Hematopoietic multipotent progenitor cell treated with erythropoietin and hydrocortisone succinate and interleukin-3 and kit ligand, for 6 days (in vitro differentiated cells): Measurements from ENCODE around the gene INPP5E.
A peak's percentile ranks its signal among the peaks of the same experiment; 100 is the strongest.

Source experiments
- DNase-seq: peaks from one replicate; pipeline ENCODE4 v3.0.0-alpha.2; 2015

INPP5E gene

DNA sequence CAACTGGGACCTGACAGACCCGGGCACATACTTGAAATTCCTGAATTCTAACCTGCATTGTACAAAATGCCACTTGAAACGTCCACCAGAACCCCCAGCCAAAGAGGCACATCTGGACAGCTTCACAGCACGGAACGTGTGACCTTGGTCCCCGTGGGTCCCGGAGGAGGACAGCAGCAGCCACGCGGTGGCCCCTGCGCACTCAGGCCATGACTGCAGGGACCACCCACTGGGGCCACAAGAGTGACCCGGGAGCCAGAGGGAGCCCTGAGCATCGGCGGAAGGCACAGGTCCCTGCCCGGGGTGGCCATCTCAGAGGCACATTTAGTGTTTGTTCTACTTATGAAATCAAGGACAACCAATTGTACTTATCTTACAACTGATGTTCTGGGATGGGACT lies 37.6 kb downstream of the INPP5E start:
- DNase-seq: no peak

DNA sequence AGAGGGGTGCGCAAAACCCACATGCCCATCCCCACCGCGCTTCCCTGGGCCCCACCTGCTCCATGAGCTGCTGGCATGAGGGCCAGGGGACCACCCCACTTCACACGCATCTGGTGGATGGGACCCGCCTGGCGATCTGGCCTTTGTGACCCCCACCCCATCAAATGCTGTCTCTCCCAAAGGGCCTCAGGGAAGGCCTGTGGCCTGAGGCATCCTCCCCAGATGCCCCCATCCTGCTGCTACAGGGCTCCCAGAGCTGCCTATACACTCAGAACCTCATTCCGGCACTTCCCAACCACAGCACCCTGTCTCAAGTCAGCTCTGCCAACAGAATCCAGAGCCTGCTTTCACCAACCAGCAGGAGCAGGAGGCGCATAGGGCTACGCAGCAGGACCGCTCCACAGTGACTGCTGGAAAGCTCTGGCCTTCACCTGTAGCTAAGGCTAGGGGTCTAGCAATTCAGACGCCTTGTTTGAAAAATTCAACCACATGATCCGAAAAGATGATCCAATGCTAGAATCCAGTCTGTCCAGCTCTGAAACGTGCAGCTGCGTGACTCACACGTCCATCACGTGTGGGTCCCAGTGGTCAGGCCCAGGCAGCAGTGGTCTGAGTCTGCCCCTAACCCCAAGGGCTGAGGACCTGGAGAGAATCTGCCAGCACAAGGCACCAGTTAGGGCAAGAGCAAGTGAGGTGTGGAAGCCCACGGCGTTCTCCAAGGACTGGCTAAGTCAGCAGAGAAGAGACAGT lies 38.3 kb downstream of the INPP5E start:
- DNase-seq: no peak

DNA sequence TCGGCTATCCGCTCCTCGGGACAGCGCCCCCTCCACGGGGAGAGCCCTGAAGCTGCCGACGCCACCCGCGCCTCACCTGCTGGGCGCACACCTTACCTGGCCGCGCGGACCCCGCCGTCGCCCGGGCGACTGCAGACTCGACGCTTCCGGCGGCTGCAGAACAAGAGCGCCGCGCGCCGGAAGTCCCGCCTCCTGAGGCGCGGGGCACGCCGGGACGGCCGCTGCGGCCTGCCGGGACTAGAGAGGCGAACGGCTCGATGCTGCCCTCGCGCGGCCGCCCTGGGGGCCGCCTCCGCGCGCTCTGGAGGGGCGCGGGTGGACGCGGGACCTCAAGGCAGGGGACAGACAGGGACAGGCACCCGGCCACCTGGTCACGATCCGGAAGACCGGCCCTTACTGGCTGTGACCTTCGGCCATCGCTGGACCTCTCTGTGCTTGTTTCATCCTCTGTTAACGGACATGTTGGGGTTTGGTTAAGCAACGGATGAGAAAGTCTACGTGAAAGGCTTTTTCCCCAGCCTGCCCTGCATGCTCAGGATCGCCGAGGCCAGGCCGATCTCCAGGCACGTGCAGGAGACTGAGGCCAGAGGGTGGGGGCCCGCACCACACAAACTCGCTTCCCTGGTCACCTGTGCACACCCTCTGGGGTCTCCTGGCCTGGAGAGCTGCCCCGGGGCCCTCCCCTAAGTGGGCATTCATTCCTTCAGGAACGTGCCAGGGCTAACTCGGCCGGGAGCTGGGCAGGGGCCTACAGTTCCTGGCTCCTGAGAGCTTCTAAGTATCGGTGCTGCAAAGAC lies 39.4 kb downstream of the INPP5E start, which contains the start of gene SNAPC4:
Gene SNAPC4 (minus strand): TSS at position 133 of the 797 bp plus-strand sequence. CDS start 1,742 bp downstream, outside the sequence.
- peak; percentile 92 for DNase-seq

DNA sequence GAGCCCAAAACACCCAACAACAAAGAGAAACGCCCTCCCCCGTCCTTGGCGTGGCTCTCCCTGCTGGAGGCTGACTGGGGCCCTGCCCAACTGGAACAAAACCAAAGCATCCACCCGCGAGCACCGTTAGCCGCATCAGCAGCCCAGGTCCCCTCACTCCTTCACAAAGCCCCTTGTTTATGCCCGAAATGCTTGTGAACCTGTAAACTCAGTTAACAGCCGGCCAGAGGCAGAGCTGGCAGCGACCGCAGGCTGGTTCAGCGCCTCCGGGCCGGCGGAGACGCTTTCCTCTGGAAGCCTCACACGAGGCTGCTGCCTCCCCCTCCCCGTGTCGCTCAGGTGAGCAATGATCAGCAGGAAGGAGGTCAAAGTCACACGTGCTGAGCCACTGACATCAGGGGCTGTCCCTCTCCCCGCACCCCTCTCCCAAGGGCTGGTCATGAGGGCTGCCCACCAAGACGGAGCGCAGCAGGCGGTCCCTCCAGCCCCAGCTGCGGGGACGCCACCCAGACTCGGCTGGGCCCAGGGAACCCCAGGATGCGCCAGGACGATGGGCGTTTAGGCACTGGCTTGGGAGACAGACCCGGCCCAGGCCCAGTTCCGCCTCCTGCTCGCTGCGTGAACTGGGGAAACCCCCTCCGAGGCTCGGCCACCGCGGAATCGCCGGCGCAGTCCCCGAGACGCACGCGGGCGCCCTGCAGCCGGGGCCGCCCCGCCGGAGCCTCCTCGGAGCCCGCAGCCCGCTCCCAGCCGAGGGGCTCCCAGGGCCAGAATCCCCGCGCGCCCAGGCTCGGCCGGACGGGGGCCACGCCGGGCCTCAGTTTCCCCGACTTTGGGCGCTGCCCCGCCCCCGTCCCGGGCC lies 40.2 kb downstream of the INPP5E start:
- DNase-seq: peak; percentile 73

DNA sequence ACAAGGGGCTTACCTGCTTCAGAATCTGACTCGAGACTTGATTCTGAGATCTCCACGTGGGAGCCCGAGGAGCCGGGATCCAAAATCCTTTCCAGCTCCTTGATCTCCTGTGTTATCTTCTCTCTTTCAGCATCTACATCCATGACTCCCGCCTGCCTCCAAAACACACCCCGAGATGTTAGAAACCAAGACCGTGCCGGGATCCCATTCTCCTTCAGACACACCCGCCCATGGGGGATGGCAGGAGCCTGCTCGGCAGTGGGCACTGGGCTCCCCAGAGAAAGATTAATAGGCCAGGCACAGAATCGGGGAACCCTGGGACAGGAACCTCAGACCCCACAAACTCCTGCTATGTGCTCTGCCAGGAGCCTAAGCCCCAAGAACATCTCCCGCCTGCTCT lies 41.4 kb downstream of the INPP5E start:
- DNase-seq: no peak

DNA sequence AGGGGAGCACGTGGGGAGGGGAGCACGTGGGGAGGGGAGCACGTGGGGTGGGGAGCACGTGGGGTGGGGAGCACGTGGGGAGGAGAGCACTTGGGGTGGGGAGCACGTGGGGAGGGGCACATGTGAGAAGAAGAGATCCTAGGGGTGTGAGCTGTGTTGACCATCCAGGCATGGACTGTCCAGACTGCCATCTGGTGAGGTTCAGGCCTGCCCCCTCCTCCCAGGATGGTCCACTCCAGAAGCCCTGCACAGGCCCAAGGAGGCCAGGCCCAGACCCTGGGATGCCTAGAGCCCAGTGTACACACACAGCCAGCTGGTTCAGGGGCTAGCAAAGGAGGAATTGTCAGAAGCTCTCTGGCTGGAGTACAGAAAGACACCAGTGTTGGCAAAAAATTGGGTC lies 42.0 kb downstream of the INPP5E start:
- DNase-seq: no peak

DNA sequence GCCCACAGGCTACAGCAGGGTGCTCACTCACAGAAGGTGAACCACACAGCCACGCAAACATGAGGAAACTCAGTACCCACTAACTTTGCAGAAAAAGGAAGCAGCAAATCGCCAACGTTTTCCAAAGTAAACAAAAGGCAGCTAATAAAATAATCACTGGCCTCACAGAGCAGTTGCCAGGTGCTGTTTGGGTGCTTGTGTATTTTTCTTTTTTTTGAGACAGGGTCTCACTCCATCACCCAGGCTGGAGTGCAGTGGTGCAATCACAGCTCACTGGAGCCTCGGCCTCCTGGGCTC lies 43.5 kb downstream of the INPP5E start:
- DNase-seq: no peak

DNA sequence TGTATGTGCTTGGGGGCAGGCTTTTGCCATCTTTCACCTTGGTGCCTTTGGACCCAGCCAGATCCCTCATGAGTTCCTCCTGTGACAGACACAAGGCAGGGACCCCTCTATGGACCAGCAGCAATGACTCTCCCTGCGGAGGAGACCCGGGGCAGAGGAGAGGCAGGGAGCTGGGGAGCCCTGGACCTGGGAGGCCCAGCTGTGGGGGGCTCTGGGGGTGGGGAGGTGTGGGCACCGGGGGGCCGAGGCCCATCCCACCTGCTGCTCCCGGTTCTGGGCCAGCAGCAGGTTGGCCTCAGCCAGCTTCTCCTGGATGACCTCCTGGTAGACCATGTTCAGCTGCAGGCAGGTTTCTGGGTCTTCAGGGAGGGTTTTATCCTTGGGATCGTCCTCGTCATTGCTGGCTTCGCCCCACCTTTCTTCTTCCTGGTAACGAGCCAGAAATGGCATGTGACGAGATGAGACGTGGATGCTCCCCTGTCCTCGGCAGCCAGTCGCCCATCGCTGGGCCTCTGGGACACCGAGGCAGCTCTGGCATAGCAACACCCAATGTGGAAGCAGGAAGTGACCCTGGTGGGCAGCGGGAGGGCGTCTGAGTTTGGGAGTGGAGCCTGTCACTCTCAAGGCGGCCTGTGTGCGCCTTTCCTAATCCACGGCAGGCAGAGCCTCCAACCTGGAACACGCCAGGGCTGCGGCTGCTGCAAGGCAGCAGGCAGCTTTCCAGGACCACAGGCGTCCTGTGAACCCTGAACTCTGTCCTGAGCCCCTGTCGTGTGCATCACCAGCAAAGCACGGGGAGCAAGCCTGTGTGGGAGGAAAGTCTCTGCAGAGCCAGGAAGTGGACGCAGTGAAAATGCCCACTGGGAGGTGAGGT lies 44.1 kb downstream of the INPP5E start:
- DNase-seq: no peak

DNA sequence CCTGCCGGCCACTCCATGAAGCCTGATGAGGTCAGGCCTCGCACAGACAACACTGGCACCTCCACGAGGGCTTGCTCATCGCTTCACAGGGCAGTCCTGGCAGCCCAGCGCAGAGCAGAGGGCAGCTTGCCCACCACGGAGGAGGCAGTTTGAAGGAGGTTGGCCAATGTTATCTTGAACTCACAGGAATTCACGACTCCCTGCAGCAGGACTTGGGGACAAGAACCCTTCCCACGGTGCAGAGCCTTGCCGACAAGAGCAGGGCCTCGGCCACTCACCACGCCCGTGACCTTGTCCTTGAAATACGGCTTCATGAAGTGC lies 44.7 kb downstream of the INPP5E start:
- no peak for DNase-seq

DNA sequence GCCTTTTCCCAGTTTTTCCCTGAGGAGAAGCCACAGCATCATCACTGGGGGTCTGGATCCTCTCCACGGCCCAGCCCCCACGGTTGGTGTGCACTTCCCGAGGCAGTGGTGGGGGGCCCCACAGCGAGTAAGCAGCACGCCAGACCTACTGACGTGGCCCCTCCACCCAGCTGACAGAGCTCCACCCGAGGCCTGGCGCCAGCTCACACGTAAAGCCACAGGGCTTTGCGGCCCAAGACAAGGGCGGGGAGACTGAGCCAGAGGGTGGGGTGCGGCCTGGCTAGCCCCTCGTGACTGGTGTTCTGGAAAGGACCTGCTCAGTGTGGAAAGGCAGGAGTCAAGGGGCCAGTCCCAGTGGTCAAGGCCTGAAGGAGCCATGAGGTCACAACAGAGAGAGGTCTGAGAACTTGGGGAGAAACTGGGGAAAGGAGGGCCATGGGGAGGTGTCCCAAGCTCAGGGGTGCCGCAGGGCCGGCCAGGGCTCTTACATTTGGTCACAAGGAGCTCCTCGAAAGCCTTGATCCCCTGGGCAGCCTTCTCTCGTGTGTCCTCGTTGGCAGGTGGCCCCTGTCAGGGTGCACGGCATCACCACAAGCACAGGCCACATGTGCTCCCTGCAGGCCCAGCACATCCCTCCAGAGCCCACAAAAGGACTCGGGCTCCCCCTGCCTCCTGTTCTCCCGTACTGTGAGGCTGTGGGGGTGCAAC lies 45.2 kb downstream of the INPP5E start:
- peak; percentile 46 for DNase-seq

DNA sequence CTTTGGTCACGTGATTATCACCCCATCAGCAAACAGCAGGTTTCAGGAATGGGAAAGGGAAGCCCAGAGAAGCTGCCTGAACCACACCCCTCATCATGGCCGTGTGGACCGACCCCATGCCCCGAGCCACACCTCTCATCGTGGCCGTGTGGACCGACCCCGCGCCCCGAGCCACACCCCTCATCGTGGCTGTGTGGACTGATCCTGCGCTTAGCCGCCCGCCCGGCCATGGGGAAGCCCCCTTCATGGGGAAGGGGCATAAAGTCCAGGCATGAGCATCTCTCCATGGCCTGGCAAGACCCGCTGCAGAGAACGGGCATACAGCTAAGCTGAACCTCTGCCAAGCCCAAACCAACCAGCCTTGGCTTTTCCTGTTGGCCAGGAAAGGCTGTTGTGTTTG lies 46.1 kb downstream of the INPP5E start:
- no peak for DNase-seq

DNA sequence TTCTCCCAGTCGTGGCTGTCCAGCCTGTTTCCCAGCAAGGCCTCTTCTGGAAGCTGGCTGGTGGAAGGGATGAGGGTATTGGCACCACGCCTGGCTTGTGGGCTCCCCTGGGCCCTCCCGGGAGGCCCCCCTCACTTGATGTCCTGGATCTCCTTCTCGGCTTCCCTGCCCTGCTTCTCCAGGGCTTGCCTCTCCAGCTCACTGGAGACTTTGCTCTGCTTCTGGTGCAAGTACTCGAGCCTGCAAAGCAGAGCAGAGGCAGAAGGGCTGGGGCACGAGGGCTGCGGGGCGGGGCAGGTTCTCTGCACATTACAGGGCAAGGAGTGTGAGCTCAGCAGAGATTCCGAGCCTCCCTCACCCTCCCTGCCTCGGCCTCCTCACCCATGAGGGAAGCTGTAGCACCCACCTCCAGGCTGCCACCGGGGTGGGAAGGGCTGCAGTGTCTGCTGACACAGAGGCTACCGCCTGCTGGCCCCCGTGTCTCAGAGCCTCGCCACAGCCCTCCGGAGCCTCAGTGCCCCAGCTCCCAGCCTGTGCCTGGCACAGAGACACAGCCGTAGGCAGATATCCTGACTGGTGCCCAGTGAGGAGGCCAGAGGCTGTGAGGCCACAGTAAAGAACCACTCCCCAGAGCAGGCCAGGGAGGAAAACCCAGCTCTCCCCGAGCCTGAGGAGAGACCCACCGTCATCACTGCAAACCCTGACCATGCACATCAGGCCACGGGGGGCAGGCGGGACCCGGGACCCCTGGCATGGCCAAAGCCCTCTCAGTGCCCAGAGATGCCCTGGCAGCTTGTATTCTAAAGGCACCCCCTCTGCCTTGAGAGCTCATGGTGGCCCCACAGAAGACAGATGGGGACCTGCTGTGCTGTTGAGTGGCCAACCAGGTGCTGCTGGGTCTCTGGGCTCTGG lies 46.9 kb downstream of the INPP5E start:
- no peak for DNase-seq

DNA sequence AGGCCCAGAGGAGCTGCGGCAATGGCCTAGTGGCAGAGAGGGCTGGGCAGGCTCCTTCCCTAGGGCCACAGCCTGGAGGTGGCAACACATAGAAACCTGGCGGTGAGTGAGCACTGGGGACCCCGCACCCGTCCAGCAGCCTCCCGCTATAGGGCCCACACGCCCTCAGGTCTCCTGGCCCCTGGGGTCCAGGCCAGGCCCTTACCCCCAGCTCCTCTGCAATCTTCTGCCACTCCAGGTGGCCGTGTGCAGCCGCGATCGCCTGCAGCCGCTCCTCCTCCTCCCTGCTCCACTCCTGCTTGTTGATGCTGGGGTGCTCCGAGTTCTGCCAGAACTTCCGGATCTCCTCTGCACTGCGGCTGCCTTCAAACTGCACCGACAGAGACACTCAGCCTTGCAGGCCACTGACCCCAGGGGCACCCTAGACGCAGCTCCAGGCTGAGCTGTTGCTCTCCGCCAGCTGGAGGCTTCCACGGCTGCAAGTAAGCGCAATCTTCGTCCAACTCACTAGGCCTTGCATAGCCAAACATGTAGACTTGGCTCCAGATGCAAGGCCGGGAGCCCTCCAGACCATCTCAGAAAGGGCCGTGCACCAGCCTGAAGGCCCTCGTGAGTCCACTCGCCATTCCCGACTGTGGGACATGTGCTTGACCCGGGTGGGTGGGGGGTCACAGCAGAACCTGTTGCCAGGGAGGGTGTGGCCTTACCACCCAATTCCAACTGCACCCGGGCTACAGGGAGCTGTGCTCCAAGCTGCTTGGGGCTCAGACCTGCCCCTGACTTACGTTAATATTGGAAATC lies 47.7 kb downstream of the INPP5E start:
- DNase-seq: no peak

DNA sequence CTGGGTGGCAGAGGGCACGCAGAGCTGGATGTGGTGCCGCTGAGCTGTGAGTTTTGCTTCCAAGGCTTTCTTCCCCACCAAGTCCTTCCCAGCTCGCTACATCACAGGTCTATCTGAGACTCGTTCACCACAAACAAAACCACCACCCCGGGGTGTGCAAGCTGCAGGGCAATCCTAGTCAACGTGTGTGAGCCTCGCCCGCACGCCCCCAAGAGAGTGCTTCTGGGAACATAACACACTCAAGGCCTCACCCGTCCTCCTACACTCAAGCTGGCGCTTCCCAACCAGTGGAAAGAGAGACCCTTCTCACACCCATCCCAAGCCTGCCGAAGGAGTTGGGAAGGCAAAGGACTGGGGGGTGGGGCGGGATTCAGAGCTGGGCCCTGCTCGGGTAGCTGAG lies 50.2 kb downstream of the INPP5E start:
- peak; percentile 80 for DNase-seq

DNA sequence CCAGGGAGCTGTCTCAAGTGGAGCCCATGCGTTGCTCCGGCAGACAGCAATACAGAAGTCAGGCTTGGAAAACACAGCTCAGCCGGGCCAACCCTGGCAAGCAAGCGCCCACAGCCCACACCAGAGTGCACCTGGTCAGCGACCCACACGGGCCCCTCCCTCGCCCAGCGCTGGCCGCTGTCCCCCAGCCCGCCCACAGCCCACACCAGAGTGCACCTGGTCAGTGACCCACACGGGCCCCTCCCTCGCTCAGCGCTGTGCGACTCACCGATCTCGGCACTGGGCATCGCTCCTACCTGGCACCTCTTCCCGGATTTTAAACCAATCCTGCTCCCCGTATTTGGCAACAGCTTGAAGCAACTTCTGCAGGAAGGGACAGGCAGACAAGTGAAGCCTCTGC lies 52.4 kb downstream of the INPP5E start:
- DNase-seq: no peak

DNA sequence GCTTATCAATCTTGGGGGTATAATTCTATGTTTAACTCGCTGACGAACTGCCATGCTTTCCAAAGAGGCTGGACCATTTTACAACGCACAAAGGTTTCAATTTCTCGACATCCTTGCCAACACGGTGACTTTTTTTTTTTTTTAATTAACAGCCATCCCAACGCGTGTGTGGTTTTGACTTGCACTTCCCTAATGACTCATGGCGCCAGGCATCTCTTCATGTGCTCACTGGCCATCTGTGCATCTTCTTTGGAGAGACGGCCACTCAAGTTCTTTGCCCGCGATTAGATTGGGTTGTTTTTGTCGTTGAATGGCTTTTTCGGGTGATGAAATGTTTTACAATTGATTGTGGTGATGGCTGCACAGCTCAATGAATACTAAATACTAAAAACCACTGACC lies 53.6 kb downstream of the INPP5E start:
- no peak for DNase-seq

DNA sequence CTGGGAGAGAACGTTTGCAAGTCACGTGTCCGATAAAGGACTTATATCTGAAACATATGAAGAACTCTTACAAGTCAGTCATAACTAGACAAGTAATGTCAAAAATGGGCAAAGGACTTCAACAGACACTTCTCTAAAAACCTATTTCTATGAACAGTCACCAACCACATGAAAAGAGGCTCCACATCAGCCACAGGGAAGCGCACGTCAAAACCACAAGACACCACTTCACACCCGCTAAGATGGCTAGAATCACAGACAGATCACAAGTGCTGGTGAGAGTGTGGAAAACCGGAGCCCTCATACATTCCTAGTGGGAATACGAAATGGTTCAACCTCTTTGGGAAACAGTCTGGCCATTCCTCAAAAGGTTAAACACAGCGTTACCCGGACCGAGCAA lies 54.6 kb downstream of the INPP5E start:
- DNase-seq: no peak

DNA sequence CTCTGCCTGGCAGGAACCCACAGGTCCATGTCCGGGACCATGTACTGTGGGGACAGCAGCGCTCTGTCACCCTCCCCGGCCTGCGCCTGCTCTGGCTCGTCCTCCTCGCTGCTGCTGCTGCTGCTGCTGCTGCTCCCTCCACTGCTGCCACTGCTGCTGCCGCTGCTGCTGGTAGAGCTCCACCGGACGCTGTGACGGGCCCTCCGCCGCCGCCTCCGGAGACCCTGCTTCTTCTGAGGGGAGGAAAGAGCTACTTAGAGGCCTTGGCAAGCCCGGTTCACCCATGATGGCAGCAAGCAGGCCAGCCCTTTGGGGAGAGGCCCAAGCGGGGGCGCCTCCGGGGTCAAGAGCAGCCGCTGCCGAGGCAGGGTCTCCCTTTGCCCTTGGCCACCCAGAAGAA lies 56.2 kb downstream of the INPP5E start:
- no peak for DNase-seq

DNA sequence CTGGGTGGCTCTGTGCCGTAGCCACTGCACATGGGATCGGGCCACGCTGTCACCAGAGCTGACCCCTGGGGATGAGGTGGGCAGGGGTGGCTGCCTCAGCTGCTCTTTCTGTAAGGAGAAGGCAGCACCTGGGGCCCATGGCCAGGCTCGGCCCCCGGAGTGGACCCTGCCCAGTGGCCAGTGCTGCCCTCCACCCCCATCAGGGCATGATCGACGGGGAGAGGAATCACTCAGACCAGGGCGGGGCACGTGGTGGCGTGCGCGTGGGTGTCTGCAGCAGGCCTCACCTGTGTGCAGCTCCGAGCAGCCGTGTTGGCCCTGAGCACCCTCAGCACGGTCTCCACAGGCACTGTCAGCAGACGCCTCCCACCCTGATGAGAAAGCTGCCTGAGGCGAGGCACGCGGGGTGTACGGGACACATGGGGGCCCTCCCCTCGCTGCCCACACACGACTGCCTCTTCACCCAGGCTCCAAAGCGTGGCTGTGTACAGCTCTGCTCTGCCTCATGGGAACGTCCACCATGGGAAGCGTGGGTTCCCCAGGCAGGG lies 57.6 kb downstream of the INPP5E start:
- DNase-seq: no peak

DNA sequence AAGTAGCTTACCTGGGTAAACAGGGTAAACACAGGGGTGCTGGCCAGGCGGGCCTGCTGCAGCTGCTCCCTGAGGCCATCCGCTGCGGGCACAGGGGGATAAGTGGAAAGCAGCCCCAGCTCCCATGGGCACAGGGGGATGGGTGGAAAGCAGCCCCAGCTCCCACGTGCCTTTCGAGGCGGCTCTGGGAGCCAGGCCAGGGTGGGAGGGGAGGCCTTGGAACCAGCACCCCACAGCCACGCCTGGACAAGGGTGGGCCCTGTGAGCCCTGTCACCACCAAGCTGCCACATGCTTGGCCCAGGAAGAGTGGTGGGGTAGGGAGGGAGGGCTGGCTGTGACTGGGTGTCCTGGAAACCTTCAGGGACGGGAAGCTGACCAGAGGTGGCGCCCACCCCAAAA lies 58.3 kb downstream of the INPP5E start:
- no peak for DNase-seq
